IPS DF 19.7 (cell line): Measurements from ENCODE around the gene CD2AP.
"Not testable (repeated sequence)": the region's sequence is repeated elsewhere in the genome, so short reads cannot be mapped to it uniquely, and the experiment has no call there.

Source experiments
- DNase-seq: peaks from one replicate; pipeline ENCODE4 v3.0.0-alpha.2; 2013; ENCODE audit warnings: low read depth, low spot score

CD2AP gene

GRCh38 chr6:47634210-47635047, 156.8 kb downstream of the CD2AP start:
- DNase-seq, result no peak

- no peak for DNase-seq
These were observed 169.1 kb downstream of the CD2AP start for GRCh38 chr6:47646689-47647088.

- no peak for DNase-seq
These were observed 169.6 kb downstream of the CD2AP start for GRCh38 chr6:47647188-47647587.

GRCh38 chr6:47647626-47648025, 170.0 kb downstream of the CD2AP start:
- not testable (repeated sequence) for DNase-seq

- no peak for DNase-seq
These were observed 170.4 kb downstream of the CD2AP start for GRCh38 chr6:47648031-47648430.

GRCh38 chr6:47650553-47651432, 173.2 kb downstream of the CD2AP start:
- no peak for DNase-seq

GRCh38 chr6:47651505-47651944, 173.9 kb downstream of the CD2AP start:
- no peak for DNase-seq

GRCh38 chr6:47653706-47654105, 176.1 kb downstream of the CD2AP start:
- no peak for DNase-seq

- no peak for DNase-seq
These were observed 176.7 kb downstream of the CD2AP start for GRCh38 chr6:47654255-47654654.

- peak; percentile 75 for DNase-seq
These were observed 178.4 kb downstream of the CD2AP start for GRCh38 chr6:47655719-47656595.

GRCh38 chr6:47661960-47662359, 184.4 kb downstream of the CD2AP start:
- DNase-seq, result no peak

- peak; percentile 83 for DNase-seq
These were observed 186.1 kb downstream of the CD2AP start for GRCh38 chr6:47663462-47664216.

GRCh38 chr6:47665112-47665511, 187.5 kb downstream of the CD2AP start:
- no peak for DNase-seq

- no peak for DNase-seq
These were observed 192.3 kb downstream of the CD2AP start for GRCh38 chr6:47669684-47670513.

- no peak for DNase-seq
These were observed 193.3 kb downstream of the CD2AP start for GRCh38 chr6:47670851-47671250.

- DNase-seq, result no peak
These were observed 194.2 kb downstream of the CD2AP start for GRCh38 chr6:47671777-47672176.

GRCh38 chr6:47672816-47673215, 195.2 kb downstream of the CD2AP start:
- DNase-seq, result no peak

GRCh38 chr6:47674673-47675072, 197.1 kb downstream of the CD2AP start:
- no peak for DNase-seq
